Peyer's patch (tissue), 4 donors: ENCODE results near the gene VANGL1.

ENCODE experiments used
- CTCF ChIP-seq, 6 experiments: fragments of 450-650 bp in 4 of 6; fragments of 200-600 bp in 2 of 6; sonication (generic) in 1 of 6; IDR thresholded peaks; one replicate each; pipeline ENCODE4 v1.5.1; 2017 to 2019; ENCODE audit warnings: antibody characterized with exemption in 6 of 6, mild to moderate bottlenecking in 3 of 6, moderate library complexity in 1 of 6
- POLR2A ChIP-seq, 2 donors: fragments of 450-650 bp; IDR thresholded peaks; one replicate each; pipeline ENCODE4 v1.5.1; 2017; ENCODE audit warnings: antibody characterized with exemption in 2 of 2, mild to moderate bottlenecking in 2 of 2, moderate library complexity in 2 of 2

DNA sequence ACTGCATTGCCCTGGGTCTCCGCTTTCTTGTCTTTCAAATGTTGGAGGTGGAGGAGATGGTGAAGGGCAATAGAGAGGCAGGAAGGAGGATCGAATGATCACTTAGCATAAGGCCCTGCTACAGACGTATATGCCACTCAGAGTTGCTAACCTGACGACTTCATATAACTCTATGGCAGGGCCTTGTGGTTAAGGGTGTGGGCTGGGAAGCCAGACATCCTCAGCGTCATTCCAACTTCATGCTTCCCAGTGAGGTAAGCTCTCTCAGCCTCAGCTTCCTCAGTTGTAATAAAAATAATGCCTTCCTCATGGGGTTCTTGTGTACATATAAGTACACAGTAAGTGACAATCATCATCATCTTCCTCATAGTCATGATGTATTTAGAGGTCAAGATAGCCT is 72.1 kb downstream of the VANGL1 start:
- TF ChIP-seq CTCF (IDR thresholded peaks at IDR 0.05): no peak
- no peak for TF ChIP-seq POLR2A (IDR thresholded peaks at IDR 0.05)
